ENCODE measurements around the gene IL1R1.

DNA sequence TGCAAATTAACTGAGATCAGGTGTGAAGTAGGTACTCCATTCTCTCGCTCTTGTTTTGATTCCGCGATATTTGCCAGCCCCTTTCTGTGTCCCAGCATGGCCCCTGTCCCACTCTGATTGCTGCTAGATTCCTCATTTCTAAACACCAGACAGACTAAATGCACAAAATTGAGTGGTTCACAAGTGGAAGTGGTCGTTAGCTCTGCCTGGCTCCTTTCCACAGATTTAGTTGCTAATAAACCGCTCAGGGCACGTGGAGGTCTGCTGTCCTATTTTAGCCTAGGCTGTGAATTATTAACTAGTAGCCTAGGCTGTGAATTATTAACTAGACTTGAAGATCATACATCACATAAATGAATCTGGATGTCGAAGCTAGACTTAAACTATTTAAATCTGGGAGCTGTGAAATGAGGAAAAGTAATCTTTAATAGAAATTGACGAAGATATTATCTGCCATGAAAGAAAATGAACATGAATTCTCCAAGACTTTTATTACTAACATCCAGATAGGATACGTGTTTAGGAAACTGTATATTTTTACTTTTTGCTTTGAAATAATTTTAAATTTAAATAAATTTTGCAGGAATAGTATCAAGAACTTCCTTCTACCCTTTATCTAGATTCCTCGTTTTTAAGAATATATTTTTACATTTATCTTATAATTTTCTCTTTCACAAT, 48.0 kb downstream of the IL1R1 start:
- TF ChIP-seq CTCF (IDR thresholded peaks at IDR 0.05): no peak
- TF ChIP-seq POLR2AphosphoS5 (IDR thresholded peaks at IDR 0.05): no peak
- TF ChIP-seq POLR2A (IDR thresholded peaks at IDR 0.05): no peak
- TF ChIP-seq EP300 (IDR thresholded peaks at IDR 0.05): no peak

Measured in stomach (tissue), 4 donors.